Endodermal cell (in vitro differentiated cells): ENCODE data around the gene RHBG. TPM values are rescaled to one million over a fixed set of nuclear protein-coding genes. Genes with fewer than 3 reads are reported as not detected.
A peak's percentile ranks its signal among the peaks of the same experiment; 100 is the strongest.

ENCODE experiments used
- DNase-seq: peaks from one replicate; pipeline ENCODE4 v3.0.0-alpha.2; 2017
- H3K27ac ChIP-seq: 2 replicates; pipeline ENCODE4 v1.5.1; 2013; ENCODE audit warnings: mild to moderate bottlenecking, low read depth, low read length, moderate library complexity
- H3K27me3 ChIP-seq: 2 replicates; pipeline ENCODE4 v1.6.1; 2013; ENCODE audit warnings: mild to moderate bottlenecking, low read length, moderate library complexity; ENCODE audit not compliant: insufficient read depth, control insufficient read depth, poor library complexity, severe bottlenecking
- H3K36me3 ChIP-seq: 2 replicates; pipeline ENCODE4 v1.7.0; 2013; ENCODE audit warnings: mild to moderate bottlenecking, low read length, moderate library complexity; ENCODE audit not compliant: control insufficient read depth, insufficient read depth
- H3K4me1 ChIP-seq: one replicate; pipeline ENCODE4 v1.7.0; 2013; ENCODE audit warnings: low read length; ENCODE audit not compliant: control insufficient read depth, insufficient read depth
- H3K4me3 ChIP-seq: 2 replicates; pipeline ENCODE4 v1.5.1; 2013; ENCODE audit warnings: mild to moderate bottlenecking, low read length, moderate library complexity
- H3K9ac ChIP-seq: 2 replicates; pipeline ENCODE4 v1.6.1; 2013; ENCODE audit warnings: mild to moderate bottlenecking, low read length, moderate library complexity; ENCODE audit not compliant: poor library complexity, severe bottlenecking; ENCODE audit errors: extremely low read depth
- H3K9me3 ChIP-seq: 2 replicates; pipeline ENCODE4 v1.6.1; 2013; ENCODE audit warnings: mild to moderate bottlenecking, low read length, moderate library complexity; ENCODE audit not compliant: control insufficient read depth
- H3K27ac Mint-ChIP-seq: 2 replicates; pipeline ENCODE4 v1.8.0; 2020; ENCODE audit warnings: mixed read lengths
- H3K27me3 Mint-ChIP-seq: 2 replicates; pipeline ENCODE4 v1.8.0; 2021; ENCODE audit warnings: mild to moderate bottlenecking, mixed read lengths; ENCODE audit not compliant: insufficient read depth
- H3K36me3 Mint-ChIP-seq: 2 replicates; pipeline ENCODE4 v1.8.0; 2020; ENCODE audit warnings: low read depth, mixed read lengths
- H3K4me1 Mint-ChIP-seq: 2 replicates; pipeline ENCODE4 v1.8.0; 2020; ENCODE audit warnings: mixed read lengths
- H3K4me3 Mint-ChIP-seq: 2 replicates; pipeline ENCODE4 v1.8.0; 2020; ENCODE audit warnings: mild to moderate bottlenecking, moderate library complexity, mixed read lengths
- H3K9me3 Mint-ChIP-seq: 2 replicates; pipeline ENCODE4 v1.8.0; 2020; ENCODE audit warnings: mild to moderate bottlenecking, mixed read lengths
- WGBS, 2 experiments: methylation state at CpG; one replicate each; pipeline versions ENCODE4 v1.1.5 to v1.1.7; 2013; ENCODE audit warnings: missing lambda C conversion rate in 2 of 2, mixed read lengths in 1 of 2; ENCODE audit not compliant: insufficient coverage in 1 of 2, insufficient read length in 1 of 2; 5-methylcytosine and 5-hydroxymethylcytosine counted together
- total RNA-seq, 2 donors: library from RNA; stranded (reverse); fragmentation: NEBNext Ultra II Directional in 1 of 2; extraction: Animal tissue kit (Norgen Biotek cat#: 25700) in 1 of 2; gene quantifications; 2 replicates in 1 of 2; 3 replicates in 1 of 2; pipeline ENCODE4 v1.2.1, GENCODE V29; 2021
- TF ChIP-seq, protein P1 (sequence below): fragments of 200-600 bp; sonication (generic); conservative IDR thresholded peaks from 2 replicates; pipeline ENCODE4 v1.5.0; 2021; ENCODE audit warnings: antibody characterized with exemption, mild to moderate bottlenecking

RHBG gene
- total RNA-seq, 2 donors from 2014 or later = 3.9 to 4.0 TPM

DNA sequence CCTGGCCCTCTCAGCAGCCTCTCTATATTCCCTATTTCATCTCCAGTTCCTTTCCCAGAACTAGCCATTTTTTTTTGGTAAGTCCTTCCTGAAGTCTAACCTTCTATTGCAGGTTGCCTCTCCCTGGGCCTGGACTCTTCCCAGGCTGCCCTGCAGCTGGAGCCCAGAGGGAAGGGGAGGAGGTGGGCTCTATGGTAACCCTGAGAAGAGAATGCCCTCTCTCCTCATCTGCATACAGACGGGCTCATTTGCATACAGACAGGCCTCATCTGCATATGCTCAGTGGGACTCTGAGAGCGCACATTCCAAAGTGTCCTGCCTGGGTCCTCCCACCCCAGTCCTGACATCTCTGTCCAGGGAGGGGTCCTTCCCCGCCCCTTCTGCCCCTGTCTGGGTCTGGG is 32.7 kb downstream of the RHBG start:
- Mint-ChIP-seq H3K36me3 (peaks cover 2% of the 10 kb centered on the region), H3K27me3 (peaks cover 16% of the 10 kb centered on the region), H3K9me3 (no peaks in the 10 kb centered on the region), H3K4me1 (peaks cover 18% of the 10 kb centered on the region), H3K4me3 (no peak overlapping the region), H3K27ac (no peak overlapping the region)
- WGBS, 2 experiments = 54 to 56% methylated on average over 3 of the region's 3 CpGs
- Histone ChIP-seq H3K9ac (no peak overlapping the region), H3K27ac (peak overlapping the region; percentile 83), H3K4me3 (no peak overlapping the region), H3K9me3 (no peaks in the 10 kb centered on the region), H3K36me3 (no peaks in the 10 kb centered on the region), H3K4me1 (no peaks in the 10 kb centered on the region), H3K27me3 (peaks cover 4% of the 10 kb centered on the region)
- TF ChIP-seq, protein P1, sequence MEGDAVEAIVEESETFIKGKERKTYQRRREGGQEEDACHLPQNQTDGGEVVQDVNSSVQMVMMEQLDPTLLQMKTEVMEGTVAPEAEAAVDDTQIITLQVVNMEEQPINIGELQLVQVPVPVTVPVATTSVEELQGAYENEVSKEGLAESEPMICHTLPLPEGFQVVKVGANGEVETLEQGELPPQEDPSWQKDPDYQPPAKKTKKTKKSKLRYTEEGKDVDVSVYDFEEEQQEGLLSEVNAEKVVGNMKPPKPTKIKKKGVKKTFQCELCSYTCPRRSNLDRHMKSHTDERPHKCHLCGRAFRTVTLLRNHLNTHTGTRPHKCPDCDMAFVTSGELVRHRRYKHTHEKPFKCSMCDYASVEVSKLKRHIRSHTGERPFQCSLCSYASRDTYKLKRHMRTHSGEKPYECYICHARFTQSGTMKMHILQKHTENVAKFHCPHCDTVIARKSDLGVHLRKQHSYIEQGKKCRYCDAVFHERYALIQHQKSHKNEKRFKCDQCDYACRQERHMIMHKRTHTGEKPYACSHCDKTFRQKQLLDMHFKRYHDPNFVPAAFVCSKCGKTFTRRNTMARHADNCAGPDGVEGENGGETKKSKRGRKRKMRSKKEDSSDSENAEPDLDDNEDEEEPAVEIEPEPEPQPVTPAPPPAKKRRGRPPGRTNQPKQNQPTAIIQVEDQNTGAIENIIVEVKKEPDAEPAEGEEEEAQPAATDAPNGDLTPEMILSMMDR = no peak
- peak; percentile 91 for DNase-seq

DNA sequence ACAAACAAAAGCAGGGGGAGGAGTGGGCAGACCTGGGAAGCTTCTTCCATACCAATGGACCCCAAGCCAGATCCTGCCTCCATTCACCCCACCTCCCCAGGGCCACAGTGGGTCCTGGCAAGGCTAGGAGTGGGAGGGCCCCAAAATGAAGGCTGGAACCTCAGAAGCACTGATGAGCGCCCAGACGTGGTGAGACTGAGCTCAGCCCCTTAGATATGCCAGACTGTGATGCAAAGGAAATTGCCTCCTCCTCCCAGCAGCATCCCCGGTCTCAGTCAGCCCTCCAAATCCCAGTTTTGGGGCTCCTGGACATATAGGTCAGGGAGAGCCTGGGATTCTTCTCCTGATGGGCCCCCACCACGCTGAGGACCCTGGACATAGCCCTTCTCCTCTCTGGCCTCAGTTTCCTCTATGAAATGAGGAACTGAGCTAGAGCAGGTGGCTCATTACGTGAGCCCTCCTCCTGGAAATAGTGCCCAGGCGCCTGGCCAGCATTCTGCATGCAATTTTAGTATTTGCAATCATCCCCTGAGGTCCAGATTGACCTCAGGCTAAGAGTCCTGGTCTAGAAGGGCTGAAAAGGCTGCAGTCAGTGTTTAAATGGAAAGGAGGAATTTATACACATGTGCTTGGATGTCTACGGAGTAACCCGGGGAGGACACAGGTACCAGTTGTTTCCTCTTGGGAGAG is 33.5 kb downstream of the RHBG start:
- H3K4me1 ChIP-seq = no peaks in the 10 kb centered on the region
- WGBS, 2 experiments = 77 to 81% methylated on average over 6 to 8 of the region's 8 CpGs
- peaks cover 14% of the 10 kb centered on the region for H3K27me3 Mint-ChIP-seq
- H3K4me1 Mint-ChIP-seq = peaks cover 18% of the 10 kb centered on the region
- H3K4me3 Mint-ChIP-seq = no peak overlapping the region
- peaks cover 7% of the 10 kb centered on the region for H3K36me3 ChIP-seq
- H3K27ac ChIP-seq = peak overlapping the region; percentile 83
- TF ChIP-seq, protein P1 = no peak
- H3K4me3 ChIP-seq = no peak overlapping the region
- peaks cover 2% of the 10 kb centered on the region for H3K36me3 Mint-ChIP-seq
- no peaks in the 10 kb centered on the region for H3K9me3 ChIP-seq
- DNase-seq = no peak
- H3K27me3 ChIP-seq = peaks cover 4% of the 10 kb centered on the region
- no peak overlapping the region for H3K9ac ChIP-seq
- H3K27ac Mint-ChIP-seq = no peak overlapping the region
- no peaks in the 10 kb centered on the region for H3K9me3 Mint-ChIP-seq

DNA sequence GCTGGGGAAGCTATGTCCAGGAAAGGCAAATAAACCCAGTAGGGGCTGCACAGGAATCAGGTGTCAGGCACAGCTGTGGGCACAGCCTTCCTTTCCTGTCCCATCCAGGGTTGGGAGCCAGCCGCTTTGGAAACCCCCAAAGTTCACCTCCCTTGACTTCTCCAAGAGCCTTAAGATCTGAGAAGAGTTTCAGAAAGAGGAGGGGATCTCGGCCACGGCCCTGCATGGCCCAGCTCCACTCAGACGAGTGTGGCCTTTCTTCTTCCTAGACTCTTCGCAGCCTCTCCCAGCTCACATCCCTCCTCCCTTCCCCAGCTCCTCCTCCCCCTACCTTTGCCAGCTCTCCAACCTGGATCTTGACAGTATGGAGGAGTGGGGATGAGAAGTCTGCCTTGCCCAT is 36.7 kb downstream of the RHBG start:
- Histone ChIP-seq H3K9me3 (no peaks in the 10 kb centered on the region), H3K4me1 (no peaks in the 10 kb centered on the region), H3K27ac (no peak overlapping the region), H3K4me3 (no peak overlapping the region), H3K9ac (no peak overlapping the region), H3K36me3 (peaks cover 7% of the 10 kb centered on the region), H3K27me3 (peaks cover 4% of the 10 kb centered on the region)
- 80% methylated on average over 5 of the region's 5 CpGs; no CpG with 5 or more reads in 1 of the 2 experiments for WGBS, 2 experiments
- Mint-ChIP-seq H3K27me3 (peaks cover 13% of the 10 kb centered on the region), H3K4me1 (peaks cover 6% of the 10 kb centered on the region), H3K36me3 (peaks cover 3% of the 10 kb centered on the region), H3K4me3 (no peak overlapping the region), H3K27ac (no peak overlapping the region), H3K9me3 (no peaks in the 10 kb centered on the region)
- TF ChIP-seq, protein P1 = no peak
- no peak for DNase-seq
